ENCODE data around the gene TEX101.

The TEX101 gene

GRCh38 chr19:43444531-43445287, 30.0 kb downstream of the TEX101 start:
- H3K4me3 ChIP-seq (ENCODE audit: low read depth, low read length): no peak overlapping the region
- no peak for TF ChIP-seq POLR2A (IDR thresholded peaks at IDR 0.05; ENCODE audit: extremely low read depth, insufficient read length)
- no peak for TF ChIP-seq CTCF (IDR thresholded peaks at IDR 0.05; ENCODE audit: low read depth, low read length)
- no peak for TF ChIP-seq MYC (IDR thresholded peaks at IDR 0.05; ENCODE audit: low read depth, low read length)
- TF ChIP-seq, protein P1, sequence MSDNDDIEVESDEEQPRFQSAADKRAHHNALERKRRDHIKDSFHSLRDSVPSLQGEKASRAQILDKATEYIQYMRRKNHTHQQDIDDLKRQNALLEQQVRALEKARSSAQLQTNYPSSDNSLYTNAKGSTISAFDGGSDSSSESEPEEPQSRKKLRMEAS (IDR thresholded peaks at IDR 0.05; ENCODE audit: low read depth, low read length): no peak
- DNase-seq (ENCODE audit: low read depth): peak; percentile 77

- no peak for TF ChIP-seq MYC (IDR thresholded peaks at IDR 0.05; ENCODE audit: low read depth, low read length)
- TF ChIP-seq CTCF (IDR thresholded peaks at IDR 0.05; ENCODE audit: low read depth, low read length): no peak
- TF ChIP-seq, protein P1 (IDR thresholded peaks at IDR 0.05; ENCODE audit: low read depth, low read length): no peak
- TF ChIP-seq POLR2A (IDR thresholded peaks at IDR 0.05; ENCODE audit: extremely low read depth, insufficient read length): no peak
- no peak for DNase-seq (ENCODE audit: low read depth)
- H3K4me3 ChIP-seq (ENCODE audit: low read depth, low read length): no peak overlapping the region
Observed at GRCh38 chr19:43445426-43445825, 30.7 kb downstream of the TEX101 start.

- TF ChIP-seq MYC (IDR thresholded peaks at IDR 0.05; ENCODE audit: low read depth, low read length) (no peak), POLR2A (IDR thresholded peaks at IDR 0.05; ENCODE audit: extremely low read depth, insufficient read length) (no peak), CTCF (IDR thresholded peaks at IDR 0.05; ENCODE audit: low read depth, low read length) (peak; percentile 84)
- TF ChIP-seq, protein P1 (IDR thresholded peaks at IDR 0.05; ENCODE audit: low read depth, low read length): no peak
- DNase-seq (ENCODE audit: low read depth): peak; percentile 70
- no peak overlapping the region for H3K4me3 ChIP-seq (ENCODE audit: low read depth, low read length)
Observed at GRCh38 chr19:43446746-43447489, 32.2 kb downstream of the TEX101 start.

DNA sequence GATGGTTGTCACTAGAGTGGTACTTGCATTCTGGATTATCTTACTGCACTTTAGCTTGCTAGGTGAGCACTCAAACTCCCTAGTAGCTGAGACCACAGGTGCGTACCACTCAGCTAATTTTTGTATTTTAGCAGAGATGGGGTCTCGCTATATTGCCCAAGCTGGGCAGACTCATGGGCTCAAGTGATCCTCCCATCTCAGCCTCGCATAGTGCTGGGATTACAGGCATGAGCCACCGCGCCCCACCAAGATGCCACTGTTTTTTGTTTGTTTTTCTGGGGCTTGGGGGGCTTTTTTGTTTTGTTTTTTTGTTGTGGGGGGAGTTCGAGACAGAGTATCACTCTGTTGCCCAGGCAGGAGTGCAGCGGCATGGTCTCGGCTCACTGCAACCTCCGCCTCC, 33.0 kb downstream of the TEX101 start:
- H3K4me3 ChIP-seq (ENCODE audit: low read depth, low read length): no peak overlapping the region
- TF ChIP-seq, protein P1 (IDR thresholded peaks at IDR 0.05; ENCODE audit: low read depth, low read length): no peak
- TF ChIP-seq CTCF (IDR thresholded peaks at IDR 0.05; ENCODE audit: low read depth, low read length): no peak
- TF ChIP-seq POLR2A (IDR thresholded peaks at IDR 0.05; ENCODE audit: extremely low read depth, insufficient read length): no peak
- no peak for TF ChIP-seq MYC (IDR thresholded peaks at IDR 0.05; ENCODE audit: low read depth, low read length)
- DNase-seq (ENCODE audit: low read depth): no peak

GRCh38 chr19:43450545-43450997, 35.9 kb downstream of the TEX101 start:
- TF ChIP-seq POLR2A (IDR thresholded peaks at IDR 0.05; ENCODE audit: extremely low read depth, insufficient read length) (no peak), MYC (IDR thresholded peaks at IDR 0.05; ENCODE audit: low read depth, low read length) (no peak), CTCF (IDR thresholded peaks at IDR 0.05; ENCODE audit: low read depth, low read length) (no peak)
- TF ChIP-seq, protein P1 (IDR thresholded peaks at IDR 0.05; ENCODE audit: low read depth, low read length): no peak
- H3K4me3 ChIP-seq (ENCODE audit: low read depth, low read length): no peak overlapping the region
- DNase-seq (ENCODE audit: low read depth): no peak

Data from NB4 (cell line).